Heart right ventricle (tissue), 16 donors: Measurements from ENCODE around the gene SUOX. TPM values are rescaled to one million over a fixed set of nuclear protein-coding genes. Genes with fewer than 3 reads are reported as not detected.
"Not testable (repeated sequence)": the region's sequence is repeated elsewhere in the genome, so short reads cannot be mapped to it uniquely, and the experiment has no call there.

Source experiments
- ATAC-seq, 8 donors: fragments of 200-7000 bp; cut with Tn5 transposase; one replicate each; pipeline ENCODE4 v1.9.1; 2020; ENCODE audit warnings: mild to moderate bottlenecking in 8 of 8, moderate library complexity in 8 of 8, moderate number of reproducible peaks in 1 of 8
- DNase-seq, 2 donors: peaks; one replicate each; pipeline ENCODE4 v3.0.0-alpha.2; 2020
- H3K27ac ChIP-seq, 10 donors: fragments of 200-600 bp; sonication (generic) in 2 of 10; one replicate each; pipeline versions ENCODE4 v1.5.0 to v1.8.0; 2020 to 2022; ENCODE audit warnings: mild to moderate bottlenecking in 3 of 10
- H3K27me3 ChIP-seq, 7 donors: fragments of 200-600 bp; one replicate each; pipeline ENCODE4 v1.8.0; 2021 to 2022; ENCODE audit warnings: mild to moderate bottlenecking in 2 of 7
- H3K36me3 ChIP-seq, 9 donors: fragments of 200-600 bp; sonication (generic) in 1 of 9; one replicate each; pipeline versions ENCODE4 v1.5.0 to v1.8.0; 2020 to 2022; ENCODE audit warnings: mild to moderate bottlenecking in 2 of 9
- H3K4me1 ChIP-seq, 9 donors: fragments of 200-600 bp; sonication (generic) in 1 of 9; one replicate each; pipeline versions ENCODE4 v1.5.0 to v1.8.0; 2020 to 2022; ENCODE audit warnings: mild to moderate bottlenecking in 4 of 9
- H3K4me3 ChIP-seq, 10 donors: fragments of 200-600 bp; sonication (generic) in 2 of 10; one replicate each; pipeline versions ENCODE4 v1.5.0 to v1.8.0; 2020 to 2022; ENCODE audit warnings: mild to moderate bottlenecking in 7 of 10, moderate library complexity in 2 of 10
- H3K9me3 ChIP-seq, 11 donors: fragments of 200-600 bp in 10 of 11; sonication (generic) in 2 of 11; one replicate each; pipeline versions ENCODE4 v1.5.0 to v1.8.0; 2013 to 2022; ENCODE audit warnings: mild to moderate bottlenecking in 2 of 11, control low read depth in 1 of 11, moderate library complexity in 1 of 11
- WGBS, 2 donors: extraction: QIAGEN DNeasy Blood & Tissue Kit; methylation state at CpG; one replicate each; pipeline ENCODE4 v1.1.7; 2013; ENCODE audit warnings: inconsistent platforms in 1 of 2; 5-methylcytosine and 5-hydroxymethylcytosine counted together
- intact Hi-C, 10 donors: fragments of 100-400 bp; cut with DNase I; formaldehyde crosslinking; loops; one replicate each; pipeline versions ENCODE4 v1.11.1 to v1.14.2; 2022
- polyA plus RNA-seq, 2 donors: library from polyadenylated mRNA; stranded (reverse); fragments of 200-250 nt; gene quantifications; one replicate each; pipeline ENCODE4 v1.2.3, GENCODE V29; 2013
- total RNA-seq, 10 donors: library from RNA; stranded (reverse); fragmentation: NEBNext Ultra II Directional in 3 of 10; extraction: Animal tissue kit (Norgen Biotek cat#: 25700) in 3 of 10; gene quantifications; one replicate each; pipeline versions ENCODE4 v1.2.1 to v1.2.4, GENCODE V29; 2021 to 2023
- TF ChIP-seq, protein P1 (sequence below), 9 donors: fragments of 200-600 bp; sonication (generic) in 2 of 9; IDR thresholded peaks; one replicate each; pipeline versions ENCODE4 v1.5.0 to v1.8.0; 2021 to 2022; ENCODE audit warnings: antibody characterized with exemption in 9 of 9, mild to moderate bottlenecking in 5 of 9, moderate library complexity in 1 of 9
- donor health status: Arrhythmogenic right ventricular cardiomyopathy.
- donor health status: ischemic (EF 13 %, LVEDD 7.1; RV severe dilation, severe dysfunction).
- donor health status: healthy with polysubstance abuse.
- donor health status: DM: no; HTN: yes; CAD: no.
- donor health status: DM: no; HTN: no; CAD: no.
- donor health status: ischemic (EF 25% LVEDD 6.9; RV normal size, moderate dysfunction).
- donor health status: ischemic (EF 25% LVEDD 5.7; RV mildly dilated, moderate dysfunction).
- donor health status: healthy.
- donor health status: DM: yes; HTN: yes; CAD: no.
- donor health status: Ischemic cardiomyopathy.
- donor health status: ischemic (EF 35%, LVEDD 5.7; RV mildly dilated, moderate dysfunction).
- donor health status: nonischemic (EF 11% LVEDD 7.7; RV severe dilation, severe dysfunction).
- donor health status: DM: yes; HTN: yes; CAD: no.
- donor health status: PGD.
- donor health status: ischemic (EF 29% LVEDD 5.4; RV normal size, mild dysfunction).
- donor health status: nonischemic (EF 23%, LVEDD 6.1; RV moderate dilation, normal function).

SUOX gene
- total and polyA plus RNA-seq, 12 donors, result 23.2 to 44.8 (median 29.8) TPM

GRCh38 chr12:56001487-56002100 lies 4.5 kb downstream of the SUOX start:
- intact Hi-C loops, result no loop called here
- ATAC-seq (no peak), DNase-seq (no peak)
- H3K36me3 ChIP-seq, result peaks cover 0 to 58% (median 16%) of the 10 kb centered on the region in 9 donors
- no peak overlapping the region for H3K4me3 ChIP-seq
- no peaks in the 10 kb centered on the region for H3K9me3 ChIP-seq
- H3K27ac ChIP-seq, result no peak overlapping the region
- H3K4me1 ChIP-seq, result peaks cover 5 to 16% (median 11%) of the 10 kb centered on the region in 9 donors
- TF ChIP-seq, protein P1, sequence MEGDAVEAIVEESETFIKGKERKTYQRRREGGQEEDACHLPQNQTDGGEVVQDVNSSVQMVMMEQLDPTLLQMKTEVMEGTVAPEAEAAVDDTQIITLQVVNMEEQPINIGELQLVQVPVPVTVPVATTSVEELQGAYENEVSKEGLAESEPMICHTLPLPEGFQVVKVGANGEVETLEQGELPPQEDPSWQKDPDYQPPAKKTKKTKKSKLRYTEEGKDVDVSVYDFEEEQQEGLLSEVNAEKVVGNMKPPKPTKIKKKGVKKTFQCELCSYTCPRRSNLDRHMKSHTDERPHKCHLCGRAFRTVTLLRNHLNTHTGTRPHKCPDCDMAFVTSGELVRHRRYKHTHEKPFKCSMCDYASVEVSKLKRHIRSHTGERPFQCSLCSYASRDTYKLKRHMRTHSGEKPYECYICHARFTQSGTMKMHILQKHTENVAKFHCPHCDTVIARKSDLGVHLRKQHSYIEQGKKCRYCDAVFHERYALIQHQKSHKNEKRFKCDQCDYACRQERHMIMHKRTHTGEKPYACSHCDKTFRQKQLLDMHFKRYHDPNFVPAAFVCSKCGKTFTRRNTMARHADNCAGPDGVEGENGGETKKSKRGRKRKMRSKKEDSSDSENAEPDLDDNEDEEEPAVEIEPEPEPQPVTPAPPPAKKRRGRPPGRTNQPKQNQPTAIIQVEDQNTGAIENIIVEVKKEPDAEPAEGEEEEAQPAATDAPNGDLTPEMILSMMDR (IDR thresholded peaks at IDR 0.05), result no peak
- H3K27me3 ChIP-seq, result no peaks in the 10 kb centered on the region
- WGBS, 2 donors, result 84 to 88% methylated on average over 7 of the region's 7 CpGs

- not testable (repeated sequence) for ATAC-seq, DNase-seq
- peaks cover 0 to 58% (median 16%) of the 10 kb centered on the region in 9 donors for H3K36me3 ChIP-seq
Observed at GRCh38 chr12:56003376-56003775, 6.3 kb downstream of the SUOX start.

DNA sequence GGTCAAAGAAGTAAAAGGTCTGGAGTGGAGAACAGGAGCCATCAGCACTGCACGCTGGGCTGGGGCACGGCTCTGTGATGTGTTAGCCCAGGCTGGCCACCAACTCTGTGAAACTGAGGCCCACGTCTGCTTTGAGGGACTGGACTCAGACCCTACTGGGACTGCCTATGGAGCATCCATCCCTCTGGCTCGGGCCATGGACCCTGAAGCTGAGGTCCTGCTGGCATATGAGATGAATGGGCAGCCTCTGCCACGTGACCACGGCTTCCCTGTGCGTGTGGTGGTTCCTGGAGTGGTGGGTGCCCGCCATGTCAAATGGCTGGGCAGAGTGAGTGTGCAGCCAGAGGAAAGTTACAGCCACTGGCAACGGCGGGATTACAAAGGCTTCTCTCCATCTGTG lies 7.1 kb downstream of the SUOX start:
- Histone ChIP-seq H3K4me3 (no peak overlapping the region), H3K27ac (no peak overlapping the region), H3K9me3 (no peaks in the 10 kb centered on the region), H3K4me1 (peaks cover 0 to 16% (median 9%) of the 10 kb centered on the region in 9 donors), H3K27me3 (no peaks in the 10 kb centered on the region), H3K36me3 (peaks cover 0 to 56% (median 16%) of the 10 kb centered on the region in 9 donors)
- DNase-seq, result no peak
- WGBS, 2 donors, result 94 to 95% methylated on average over 10 of the region's 10 CpGs
- TF ChIP-seq, protein P1 (IDR thresholded peaks at IDR 0.05), result no peak
- no peak for ATAC-seq
- intact Hi-C loops, result no loop called here

More at GRCh38 chr12:56003376-56003775, 6.3 kb downstream of the SUOX start:
- H3K4me1 ChIP-seq, result peaks cover under 1 to 16% (median 7%) of the 10 kb centered on the region in 9 donors
- H3K27me3 ChIP-seq, H3K27ac ChIP-seq, H3K9me3 ChIP-seq, H3K4me3 ChIP-seq, intact Hi-C loops: not testable (repeated sequence)
- 86 to 88% methylated on average over 5 of the region's 5 CpGs for WGBS, 2 donors

DNA sequence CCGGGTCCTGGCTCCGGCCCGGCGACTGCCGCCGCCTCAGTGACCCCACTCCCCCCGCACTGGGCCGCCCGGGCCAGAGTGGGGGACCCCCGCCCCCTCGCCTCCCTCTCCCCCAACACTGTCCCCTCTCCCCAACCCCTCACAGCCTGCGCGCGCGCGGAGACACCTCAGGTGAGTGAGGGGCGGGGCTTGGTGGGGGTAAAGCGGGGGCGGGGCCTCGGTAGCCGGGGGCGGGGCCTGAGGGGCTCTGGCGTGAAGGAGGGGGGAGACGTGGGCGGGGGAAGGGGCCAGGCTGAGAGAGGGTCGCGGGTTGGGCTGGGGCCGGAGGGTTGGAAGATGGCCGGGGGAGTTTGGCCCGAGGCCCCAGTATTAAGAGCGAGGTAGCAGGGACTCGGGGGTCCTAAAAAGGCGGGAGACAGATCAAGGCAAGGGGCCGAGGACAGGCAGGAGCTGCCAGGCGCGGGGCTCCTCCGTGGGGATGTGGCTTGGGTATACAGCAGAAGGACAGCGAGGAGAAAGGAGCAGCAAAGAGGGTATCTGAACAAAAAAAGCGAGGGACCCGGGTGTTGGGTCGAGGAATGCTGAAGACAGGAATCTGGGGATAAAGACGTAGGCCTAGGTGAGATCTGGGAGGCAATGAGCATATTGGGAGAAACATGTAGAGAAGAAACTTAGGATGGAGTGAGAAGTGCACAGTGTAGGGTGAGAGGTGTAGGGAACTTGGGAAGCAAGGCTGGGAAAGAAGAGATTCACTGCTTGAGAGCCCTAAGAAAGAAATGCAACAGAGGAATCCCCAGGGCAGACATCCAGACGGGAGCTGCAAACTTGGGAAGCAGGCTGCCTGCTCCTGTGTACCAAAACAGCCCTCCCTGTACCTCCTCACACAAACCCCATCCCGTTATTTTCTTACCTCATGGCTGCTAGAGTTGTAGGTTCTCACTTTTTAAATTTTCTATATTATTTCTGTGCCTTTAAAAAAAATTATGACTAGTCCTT lies 10.8 kb downstream of the SUOX start:
- Histone ChIP-seq H3K9me3 (no peaks in the 10 kb centered on the region), H3K4me1 (peaks cover 0 to 16% (median 9%) of the 10 kb centered on the region in 9 donors), H3K27ac (peak overlapping the region; percentile 60 to 98 (median 93)), H3K4me3 (peak overlapping the region; percentile 79 to 99 (median 88)), H3K36me3 (peaks cover 0 to 39% (median 13%) of the 10 kb centered on the region in 9 donors), H3K27me3 (no peaks in the 10 kb centered on the region)
- 1% methylated on average over 32 to 44 of the region's 44 CpGs for WGBS, 2 donors
- ATAC-seq, result peak; percentile 70 to 86 (median 82)
- DNase-seq, result peak; percentile 51 to 70
- intact Hi-C loops, result no loop called here
- TF ChIP-seq, protein P1 (IDR thresholded peaks at IDR 0.05), result no peak
